GM20000 (cell line): Measurements from ENCODE around the gene MCM7.

Source experiments
- DNase-seq: peaks from one replicate; pipeline ENCODE4 v3.0.0; 2012; ENCODE audit warnings: low spot score
- CTCF ChIP-seq: IDR thresholded peaks from 2 replicates; pipeline ENCODE4 v1.5.1; 2012; ENCODE audit warnings: mild to moderate bottlenecking, control low read depth; ENCODE audit errors: extremely low read depth, missing control alignments

Gene MCM7

DNA sequence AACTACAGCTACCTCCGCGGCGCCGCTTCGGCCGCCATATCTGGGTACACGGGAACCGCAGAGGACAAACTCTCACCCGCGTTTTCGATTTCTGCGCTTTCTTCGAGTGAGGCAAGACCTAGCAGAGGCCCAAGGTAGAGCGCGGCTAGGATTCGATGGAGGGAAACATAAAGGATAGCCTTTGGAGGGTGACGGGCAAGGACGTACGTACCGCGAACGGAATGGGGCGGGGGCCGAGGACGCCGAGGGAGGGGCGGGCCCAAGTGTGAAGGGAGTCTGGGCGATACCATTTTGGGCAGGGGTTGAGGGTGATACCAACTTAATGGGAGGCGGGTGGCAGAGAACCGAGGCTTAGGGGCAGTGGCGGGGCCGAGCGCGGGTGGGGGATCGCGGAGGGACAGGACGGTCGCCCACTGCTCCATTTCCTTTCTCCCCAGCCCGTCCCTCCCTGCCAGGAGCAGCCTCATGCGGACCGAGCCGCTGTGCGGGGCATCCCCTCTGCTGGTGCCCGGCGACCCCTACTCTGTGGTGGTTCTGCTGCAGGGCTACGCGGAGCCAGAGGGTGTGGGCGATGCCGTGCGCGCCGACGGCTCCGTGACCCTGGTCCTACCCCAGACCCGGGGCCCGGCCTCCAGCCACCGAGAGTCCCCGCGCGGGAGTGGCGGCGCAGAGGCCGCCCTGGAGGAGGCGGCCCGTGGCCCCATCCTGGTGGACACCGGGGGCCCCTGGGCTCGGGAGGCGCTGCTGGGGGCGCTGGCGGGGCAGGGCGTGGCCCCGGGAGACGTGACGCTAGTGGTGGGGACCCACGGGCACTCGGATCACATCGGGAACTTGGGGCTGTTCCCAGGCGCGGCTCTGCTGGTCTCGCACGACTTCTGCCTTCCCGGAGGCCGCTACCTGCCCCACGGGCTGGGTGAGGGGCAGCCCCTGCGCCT is 26.0 kb upstream of the MCM7 start, which contains the start of gene MBLAC1:
MBLAC1 (plus strand) TSS at position 37 of the 935 bp plus-strand sequence; CDS start at position 466, 429 bp downstream.
- no peak for TF ChIP-seq CTCF
- peak; percentile 93 for DNase-seq

DNA sequence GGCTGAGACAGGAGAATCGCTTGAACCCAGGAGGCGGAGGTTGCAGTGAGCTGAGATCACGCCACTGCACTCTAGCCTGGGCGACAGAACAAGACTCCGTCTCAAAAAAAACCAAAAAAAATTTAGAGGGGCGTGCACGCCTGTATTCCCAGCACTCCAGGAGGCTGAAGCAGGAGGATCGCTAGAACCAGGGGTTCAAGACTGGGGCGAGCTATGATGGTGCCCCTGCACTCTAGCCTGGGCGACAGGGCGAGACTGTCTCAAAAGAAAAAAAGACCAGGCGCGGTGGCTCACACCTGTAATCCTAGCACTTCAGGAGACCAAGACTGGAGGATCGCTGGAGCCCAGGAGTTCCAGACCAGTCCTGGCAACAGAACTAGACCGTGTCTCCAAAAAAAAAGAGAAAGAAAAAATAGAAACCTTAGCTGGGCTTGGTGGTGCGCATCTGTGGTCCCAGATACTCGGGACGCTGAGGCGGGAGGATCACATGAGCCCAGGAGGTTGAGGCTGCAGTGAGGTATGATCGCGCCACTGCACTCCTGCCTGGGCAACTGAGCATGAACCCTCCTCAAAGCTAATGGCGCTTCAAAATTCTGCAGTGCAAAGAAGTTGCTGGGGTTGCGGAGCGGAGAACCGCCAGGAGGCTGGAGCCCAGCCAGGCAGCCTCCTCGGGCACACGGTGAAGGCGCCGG is 25.2 kb upstream of the MCM7 start:
- DNase-seq, result no peak

GRCh38 chr7:100124301-100125230 is 23.4 kb upstream of the MCM7 start:
- no peak for DNase-seq
- no peak for TF ChIP-seq CTCF

More for the DNA sequence above, 25.2 kb upstream of the MCM7 start:
- no peak for TF ChIP-seq CTCF

- no peak for DNase-seq
- TF ChIP-seq CTCF, result no peak
These were observed 21.4 kb upstream of the MCM7 start for GRCh38 chr7:100122568-100122967.

GRCh38 chr7:100122067-100122466 is 20.9 kb upstream of the MCM7 start:
- no peak for DNase-seq
- no peak for TF ChIP-seq CTCF

DNA sequence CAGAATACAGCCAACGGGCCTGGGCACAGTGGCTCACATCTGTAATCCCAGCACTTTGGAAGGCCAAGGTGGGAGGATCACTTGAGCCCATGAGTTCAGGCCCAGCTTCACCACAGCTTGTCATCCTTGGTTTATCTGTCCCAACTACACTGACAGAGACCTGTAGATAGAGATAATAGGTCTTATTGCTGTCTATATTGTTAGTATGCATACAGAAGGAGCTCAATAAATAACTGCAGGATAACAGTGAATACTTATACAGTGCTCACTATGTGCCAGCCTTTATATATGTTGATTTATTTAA is 19.5 kb upstream of the MCM7 start:
- no peak for TF ChIP-seq CTCF
- DNase-seq, result no peak
